Osteocyte (in vitro differentiated cells): ENCODE data around the gene PLEKHG3. TPM values are rescaled to one million over a fixed set of nuclear protein-coding genes. Genes with fewer than 3 reads are reported as not detected.
A peak's percentile ranks its signal among the peaks of the same experiment; 100 is the strongest.

Source experiments
- DNase-seq: peaks from one replicate; pipeline ENCODE4 v3.0.0; 2021; ENCODE audit warnings: mixed read lengths; ENCODE audit not compliant: unreplicated experiment; ENCODE audit errors: extremely low spot score
- H3K27ac Mint-ChIP-seq: one replicate; pipeline ENCODE4 v1.8.0; 2021; ENCODE audit warnings: mild to moderate bottlenecking, mixed read lengths; ENCODE audit not compliant: unreplicated experiment
- H3K27me3 Mint-ChIP-seq: one replicate; pipeline ENCODE4 v1.8.0; 2021; ENCODE audit warnings: mixed read lengths; ENCODE audit not compliant: unreplicated experiment
- H3K36me3 Mint-ChIP-seq: one replicate; pipeline ENCODE4 v1.8.0; 2021; ENCODE audit warnings: mixed read lengths; ENCODE audit not compliant: unreplicated experiment
- H3K4me1 Mint-ChIP-seq: one replicate; pipeline ENCODE4 v1.8.0; 2021; ENCODE audit warnings: mixed read lengths; ENCODE audit not compliant: unreplicated experiment
- H3K4me3 Mint-ChIP-seq: one replicate; pipeline ENCODE4 v1.8.0; 2021; ENCODE audit warnings: mild to moderate bottlenecking, moderate library complexity, mixed read lengths; ENCODE audit not compliant: unreplicated experiment
- H3K9me3 Mint-ChIP-seq: one replicate; pipeline ENCODE4 v1.8.0; 2021; ENCODE audit warnings: mixed read lengths; ENCODE audit not compliant: unreplicated experiment
- total RNA-seq: library from RNA; stranded (reverse); gene quantifications from 2 replicates; pipeline ENCODE4 v1.2.1, GENCODE V29; 2021
- TF ChIP-seq, protein P1 (sequence below): fragments of 200-600 bp; sonication (generic); IDR thresholded peaks from 2 replicates; pipeline ENCODE4 v1.5.0; 2021; ENCODE audit warnings: antibody characterized with exemption, mild to moderate bottlenecking, moderate library complexity

The PLEKHG3 gene
- total RNA-seq, 1 donor from 2014 or later, result 96.3 TPM

DNA sequence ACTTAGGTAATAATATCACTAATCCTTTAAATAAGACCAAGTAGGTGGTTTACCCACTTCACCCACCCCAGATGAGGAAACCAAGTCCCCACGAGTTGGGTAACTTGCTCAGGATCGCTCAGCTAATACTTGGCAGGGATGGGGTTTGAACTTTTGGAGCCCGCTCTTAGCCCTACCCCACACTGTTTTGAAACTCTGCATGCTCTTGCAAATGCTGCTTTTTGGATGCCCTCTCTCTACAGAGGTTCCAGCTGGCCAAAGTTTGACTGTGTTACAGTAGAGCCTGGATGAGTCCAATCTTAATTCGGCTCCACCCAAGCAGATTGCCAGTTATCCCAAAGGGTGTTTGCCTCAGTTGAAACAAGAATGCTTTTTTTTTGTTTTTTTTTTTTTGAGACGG, 6.8 kb downstream of the PLEKHG3 start:
- DNase-seq, result no peak

DNA sequence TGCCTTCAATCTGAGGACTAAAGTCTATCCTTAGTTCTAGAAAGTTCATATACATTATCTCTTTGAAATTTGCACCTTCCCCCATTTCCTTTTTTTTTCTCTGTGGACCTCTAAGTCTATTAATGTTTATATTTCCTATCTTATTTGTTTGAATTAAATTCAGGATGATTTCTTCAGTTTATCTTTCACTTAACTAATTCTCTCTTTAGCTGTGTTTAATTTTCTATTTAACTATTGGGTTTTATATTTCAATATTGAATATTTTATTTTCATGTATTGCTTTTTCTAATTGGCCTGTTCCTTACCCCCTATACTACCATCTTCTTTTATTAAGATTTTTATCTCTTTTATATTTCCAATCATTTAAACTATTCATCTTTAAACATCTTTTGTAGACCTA, 9.5 kb downstream of the PLEKHG3 start:
- TF ChIP-seq, protein P1, sequence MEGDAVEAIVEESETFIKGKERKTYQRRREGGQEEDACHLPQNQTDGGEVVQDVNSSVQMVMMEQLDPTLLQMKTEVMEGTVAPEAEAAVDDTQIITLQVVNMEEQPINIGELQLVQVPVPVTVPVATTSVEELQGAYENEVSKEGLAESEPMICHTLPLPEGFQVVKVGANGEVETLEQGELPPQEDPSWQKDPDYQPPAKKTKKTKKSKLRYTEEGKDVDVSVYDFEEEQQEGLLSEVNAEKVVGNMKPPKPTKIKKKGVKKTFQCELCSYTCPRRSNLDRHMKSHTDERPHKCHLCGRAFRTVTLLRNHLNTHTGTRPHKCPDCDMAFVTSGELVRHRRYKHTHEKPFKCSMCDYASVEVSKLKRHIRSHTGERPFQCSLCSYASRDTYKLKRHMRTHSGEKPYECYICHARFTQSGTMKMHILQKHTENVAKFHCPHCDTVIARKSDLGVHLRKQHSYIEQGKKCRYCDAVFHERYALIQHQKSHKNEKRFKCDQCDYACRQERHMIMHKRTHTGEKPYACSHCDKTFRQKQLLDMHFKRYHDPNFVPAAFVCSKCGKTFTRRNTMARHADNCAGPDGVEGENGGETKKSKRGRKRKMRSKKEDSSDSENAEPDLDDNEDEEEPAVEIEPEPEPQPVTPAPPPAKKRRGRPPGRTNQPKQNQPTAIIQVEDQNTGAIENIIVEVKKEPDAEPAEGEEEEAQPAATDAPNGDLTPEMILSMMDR, result no peak
- Mint-ChIP-seq H3K4me1 (peaks cover 59% of the 10 kb centered on the region), H3K27me3 (no peaks in the 10 kb centered on the region), H3K9me3 (peaks cover 24% of the 10 kb centered on the region), H3K27ac (no peak overlapping the region), H3K36me3 (peaks cover 35% of the 10 kb centered on the region), H3K4me3 (no peak overlapping the region)
- no peak for DNase-seq

More for the DNA sequence above, 6.8 kb downstream of the PLEKHG3 start:
- no peak overlapping the region for H3K4me3 Mint-ChIP-seq
- no peaks in the 10 kb centered on the region for H3K27me3 Mint-ChIP-seq
- no peak overlapping the region for H3K27ac Mint-ChIP-seq
- TF ChIP-seq, protein P1, result no peak
- peaks cover 24% of the 10 kb centered on the region for H3K9me3 Mint-ChIP-seq
- peaks cover 60% of the 10 kb centered on the region for H3K4me1 Mint-ChIP-seq
- peaks cover 35% of the 10 kb centered on the region for H3K36me3 Mint-ChIP-seq

DNA sequence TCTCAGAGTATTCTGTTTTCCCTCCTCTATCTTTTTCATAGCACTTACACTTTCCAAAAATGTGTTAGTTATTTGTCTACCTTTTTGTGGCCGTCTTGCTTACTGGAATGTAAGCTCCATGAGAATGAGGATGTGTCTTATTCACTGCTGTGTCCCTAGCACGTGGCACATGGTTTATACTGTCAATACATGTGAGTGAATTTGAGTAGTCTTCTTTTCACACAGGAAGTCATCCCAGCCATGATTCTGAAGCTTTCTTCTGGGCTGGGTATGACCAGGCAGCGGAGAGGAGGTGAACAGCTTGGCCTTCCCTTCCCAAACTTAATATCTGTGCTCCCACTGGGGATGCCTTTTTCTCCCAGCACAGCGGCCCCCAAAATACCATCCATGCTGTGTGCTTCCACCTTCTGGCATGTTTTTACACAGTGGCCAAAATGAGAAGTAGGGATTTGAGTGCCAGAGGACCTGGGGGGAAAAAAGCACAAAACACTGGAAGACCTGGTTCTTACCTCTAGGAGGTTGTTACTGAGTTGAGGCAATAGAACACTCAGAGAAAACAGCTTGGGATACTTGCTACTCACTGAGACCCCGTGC, 10.3 kb downstream of the PLEKHG3 start:
- peaks cover 37% of the 10 kb centered on the region for H3K36me3 Mint-ChIP-seq
- H3K4me3 Mint-ChIP-seq, result no peak overlapping the region
- TF ChIP-seq, protein P1, result no peak
- DNase-seq, result no peak
- peak overlapping the region; percentile 27 for H3K27ac Mint-ChIP-seq
- H3K27me3 Mint-ChIP-seq, result no peaks in the 10 kb centered on the region
- peaks cover 54% of the 10 kb centered on the region for H3K4me1 Mint-ChIP-seq
- H3K9me3 Mint-ChIP-seq, result peaks cover 24% of the 10 kb centered on the region

DNA sequence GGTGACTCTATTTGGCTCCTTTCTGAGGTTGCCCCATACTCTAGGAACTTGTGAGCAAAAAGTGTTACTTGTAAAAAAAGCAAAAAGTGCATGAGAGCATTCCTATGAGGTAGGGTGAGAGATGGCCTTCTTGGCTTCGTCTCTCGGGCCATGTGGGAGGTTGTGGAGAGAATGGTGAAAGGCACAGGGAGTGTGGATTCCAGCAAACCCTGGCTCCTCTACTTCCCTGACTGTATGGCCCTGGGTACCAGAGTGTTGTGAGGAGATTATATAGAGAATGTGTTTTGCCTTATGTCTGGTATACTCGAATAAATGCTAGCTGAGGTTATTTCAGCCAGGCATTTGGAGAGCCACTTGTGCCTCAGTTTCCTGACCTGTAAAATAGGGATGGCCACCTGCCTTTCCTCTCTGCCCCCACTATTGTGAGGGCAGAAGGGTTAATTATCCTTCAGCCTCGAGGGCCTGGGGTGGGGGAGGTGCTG, 11.0 kb downstream of the PLEKHG3 start:
- no peak overlapping the region for H3K4me3 Mint-ChIP-seq
- peaks cover 24% of the 10 kb centered on the region for H3K9me3 Mint-ChIP-seq
- TF ChIP-seq, protein P1, result no peak
- peaks cover 40% of the 10 kb centered on the region for H3K36me3 Mint-ChIP-seq
- peaks cover 55% of the 10 kb centered on the region for H3K4me1 Mint-ChIP-seq
- peak overlapping the region; percentile 84 for H3K27ac Mint-ChIP-seq
- DNase-seq, result no peak
- no peaks in the 10 kb centered on the region for H3K27me3 Mint-ChIP-seq

DNA sequence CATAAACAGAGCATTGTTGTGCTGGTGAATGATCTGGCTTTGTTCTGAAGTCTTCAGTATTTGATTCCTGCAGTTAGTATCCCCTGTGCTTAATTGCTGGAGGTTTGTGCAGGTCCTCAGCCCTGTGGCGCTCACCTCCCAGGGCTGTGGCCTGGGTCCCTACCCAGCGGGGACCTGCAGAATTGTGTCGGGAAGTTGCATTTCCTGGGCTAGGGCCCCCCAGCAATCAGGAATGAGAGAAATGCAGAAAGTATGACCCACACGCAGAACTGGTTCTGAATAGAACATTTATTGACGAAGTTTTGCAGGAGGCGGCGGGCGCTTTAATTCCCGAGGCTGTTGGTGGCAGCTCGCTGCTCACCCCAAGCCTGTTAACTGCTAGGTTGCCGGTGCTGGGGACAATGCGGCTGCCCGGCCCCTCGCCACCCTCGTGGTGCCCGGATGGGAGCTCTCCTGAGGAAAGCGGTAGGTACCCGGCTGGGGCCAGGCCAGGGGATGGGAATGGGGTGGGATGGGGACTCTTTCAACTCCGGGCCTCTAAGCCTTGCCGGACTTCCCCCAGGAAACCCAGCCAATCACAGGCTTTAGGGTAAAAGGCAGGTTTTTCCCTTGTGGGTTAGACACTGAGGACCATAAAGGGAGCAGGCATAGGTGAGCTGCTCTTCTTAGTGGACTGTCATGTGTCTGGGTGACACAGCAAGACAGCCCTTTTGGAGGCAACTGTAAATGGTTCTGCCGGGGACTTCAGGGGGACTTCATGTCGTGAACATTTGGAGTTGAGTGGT, 11.6 kb downstream of the PLEKHG3 start:
- Mint-ChIP-seq H3K4me1 (peaks cover 57% of the 10 kb centered on the region), H3K4me3 (peak overlapping the region; percentile 66), H3K27me3 (no peaks in the 10 kb centered on the region), H3K9me3 (peaks cover 24% of the 10 kb centered on the region), H3K36me3 (peaks cover 37% of the 10 kb centered on the region), H3K27ac (peak overlapping the region; percentile 84)
- DNase-seq, result no peak
- TF ChIP-seq, protein P1, result no peak
